ACHN (cell line): ENCODE results near the gene NCOA1.
"Not testable (repeated sequence)": the region's sequence is repeated elsewhere in the genome, so short reads cannot be mapped to it uniquely, and the experiment has no call there.

Experiments
- DNase-seq: peaks from one replicate; pipeline ENCODE4 v3.0.0-alpha.2; 2015
- in situ Hi-C: cut with HindIII; loops from 2 replicates; pipeline ENCODE4 v1.10.0; 2017; ENCODE audit warnings: low sequenced_read_pairs, low pct_ligation_motif_present, low pct_unique_long_range_greater_than_20kb

Gene NCOA1

GRCh38 chr2:24471662-24472061 is 19.4 kb upstream of the NCOA1 start:
- no peak for DNase-seq
- in situ Hi-C loops = no loop called here

- in situ Hi-C loops = no loop called here
- DNase-seq = no peak
Observed at GRCh38 chr2:24472416-24472815, 18.6 kb upstream of the NCOA1 start.

- DNase-seq = no peak
- in situ Hi-C loops = no loop called here
Observed at GRCh38 chr2:24473626-24474025, 17.4 kb upstream of the NCOA1 start.

- no peak for DNase-seq
- in situ Hi-C loops = no loop called here
Observed at GRCh38 chr2:24474053-24474452, 17.0 kb upstream of the NCOA1 start.

- in situ Hi-C loops = no loop called here
- no peak for DNase-seq
Observed at GRCh38 chr2:24477229-24477628, 13.8 kb upstream of the NCOA1 start.

- in situ Hi-C loops = no loop called here
- DNase-seq = no peak
Observed at GRCh38 chr2:24478243-24478642, 12.8 kb upstream of the NCOA1 start.

- in situ Hi-C loops = no loop called here
- no peak for DNase-seq
Observed at GRCh38 chr2:24480245-24480644, 10.8 kb upstream of the NCOA1 start.

- in situ Hi-C loops = no loop called here
Observed at GRCh38 chr2:24482251-24482971, 8.6 kb upstream of the NCOA1 start.

GRCh38 chr2:24482972-24483300 is 8.1 kb upstream of the NCOA1 start:
- in situ Hi-C loops = no loop called here
- no peak for DNase-seq

More at GRCh38 chr2:24482251-24482971, 8.6 kb upstream of the NCOA1 start:
- DNase-seq = no peak

GRCh38 chr2:24484677-24485076 is 6.4 kb upstream of the NCOA1 start:
- DNase-seq, in situ Hi-C loops: not testable (repeated sequence)

GRCh38 chr2:24485197-24485596 is 5.9 kb upstream of the NCOA1 start:
- DNase-seq = no peak
- in situ Hi-C loops = no loop called here

GRCh38 chr2:24486636-24487205 is 4.3 kb upstream of the NCOA1 start:
- in situ Hi-C loops = no loop called here
- DNase-seq = no peak

GRCh38 chr2:24489465-24490180 is 1.4 kb upstream of the NCOA1 start:
- in situ Hi-C loops = no loop called here
- DNase-seq = no peak

GRCh38 chr2:24490181-24490689 is 819 bp upstream of the NCOA1 start:
- in situ Hi-C loops = no loop called here
- peak; percentile 29 for DNase-seq

GRCh38 chr2:24491542-24492420 is 727 bp downstream of the NCOA1 start:
- in situ Hi-C loops = no loop called here
- DNase-seq = peak; percentile 46

GRCh38 chr2:24492421-24493279 is 1.6 kb downstream of the NCOA1 start:
- DNase-seq = peak; percentile 27

GRCh38 chr2:24493713-24494112 is 2.7 kb downstream of the NCOA1 start:
- no peak for DNase-seq
- in situ Hi-C loops = no loop called here

More at GRCh38 chr2:24492421-24493279, 1.6 kb downstream of the NCOA1 start:
- in situ Hi-C loops = no loop called here

- no peak for DNase-seq
- in situ Hi-C loops = no loop called here
Observed at GRCh38 chr2:24494410-24494809, 3.4 kb downstream of the NCOA1 start.
